Erythroblast (primary cell): ENCODE results near the gene PRIMA1.

Source experiments
- GATA1 ChIP-seq: IDR thresholded peaks from 2 replicates; pipeline ENCODE4 v1.6.1; 2011; ENCODE audit warnings: low read depth, mild to moderate bottlenecking, control low read depth, low read length, moderate library complexity
- POLR2A ChIP-seq: IDR thresholded peaks from 2 replicates; pipeline ENCODE4 v1.6.1; 2011; ENCODE audit warnings: mild to moderate bottlenecking, low read length

- TF ChIP-seq POLR2A (no peak), GATA1 (no peak)
Measured at GRCh38 chr14:93712838-93713724, 75.2 kb downstream of the PRIMA1 start.
